ENCODE results near the gene COL25A1. TPM values are rescaled to one million over a fixed set of nuclear protein-coding genes. Genes with fewer than 3 reads are reported as not detected.

The COL25A1 gene
- total RNA-seq, 1 experiment from 2014 or later: not detected

- in situ Hi-C loops (cut with HindIII; ENCODE audit: low pct_unique_long_range_greater_than_20kb, low sequenced_read_pairs): no loop called here
- no peak for DNase-seq (ENCODE audit: low read depth)
These were observed 116.9 kb downstream of the COL25A1 start for GRCh38 chr4:109185548-109185947.

GRCh38 chr4:109184491-109184961 lies 117.9 kb downstream of the COL25A1 start:
- DNase-seq (ENCODE audit: low read depth): no peak
- in situ Hi-C loops (cut with HindIII; ENCODE audit: low pct_unique_long_range_greater_than_20kb, low sequenced_read_pairs): no loop called here

GRCh38 chr4:109183931-109184490 lies 118.4 kb downstream of the COL25A1 start:
- in situ Hi-C loops (cut with HindIII; ENCODE audit: low pct_unique_long_range_greater_than_20kb, low sequenced_read_pairs): no loop called here
- DNase-seq (ENCODE audit: low read depth): no peak

GRCh38 chr4:109182696-109183095 lies 119.8 kb downstream of the COL25A1 start:
- no peak for DNase-seq (ENCODE audit: low read depth)
- in situ Hi-C loops (cut with HindIII; ENCODE audit: low pct_unique_long_range_greater_than_20kb, low sequenced_read_pairs): no loop called here

GRCh38 chr4:109179061-109179460 lies 123.4 kb downstream of the COL25A1 start:
- in situ Hi-C loops (cut with HindIII; ENCODE audit: low pct_unique_long_range_greater_than_20kb, low sequenced_read_pairs): no loop called here
- no peak for DNase-seq (ENCODE audit: low read depth)

- no peak for DNase-seq (ENCODE audit: low read depth)
- in situ Hi-C loops (cut with HindIII; ENCODE audit: low pct_unique_long_range_greater_than_20kb, low sequenced_read_pairs): no loop called here
These were observed 125.2 kb downstream of the COL25A1 start for GRCh38 chr4:109177096-109177810.

- DNase-seq (ENCODE audit: low read depth): no peak
- in situ Hi-C loops (cut with HindIII; ENCODE audit: low pct_unique_long_range_greater_than_20kb, low sequenced_read_pairs): no loop called here
These were observed 128.1 kb downstream of the COL25A1 start for GRCh38 chr4:109174224-109174953.

GRCh38 chr4:109172301-109172700 lies 130.2 kb downstream of the COL25A1 start:
- no peak for DNase-seq (ENCODE audit: low read depth)
- in situ Hi-C loops (cut with HindIII; ENCODE audit: low pct_unique_long_range_greater_than_20kb, low sequenced_read_pairs): no loop called here

GRCh38 chr4:109171070-109171469 lies 131.4 kb downstream of the COL25A1 start:
- no peak for DNase-seq (ENCODE audit: low read depth)
- in situ Hi-C loops (cut with HindIII; ENCODE audit: low pct_unique_long_range_greater_than_20kb, low sequenced_read_pairs): no loop called here

- DNase-seq (ENCODE audit: low read depth): no peak
- in situ Hi-C loops (cut with HindIII; ENCODE audit: low pct_unique_long_range_greater_than_20kb, low sequenced_read_pairs): no loop called here
These were observed 133.3 kb downstream of the COL25A1 start for GRCh38 chr4:109169170-109169569.

GRCh38 chr4:109166586-109166985 lies 135.9 kb downstream of the COL25A1 start:
- DNase-seq (ENCODE audit: low read depth): no peak
- in situ Hi-C loops (cut with HindIII; ENCODE audit: low pct_unique_long_range_greater_than_20kb, low sequenced_read_pairs): no loop called here

- in situ Hi-C loops (cut with HindIII; ENCODE audit: low pct_unique_long_range_greater_than_20kb, low sequenced_read_pairs): no loop called here
These were observed 136.3 kb downstream of the COL25A1 start for GRCh38 chr4:109166126-109166525.

GRCh38 chr4:109164011-109164410 lies 138.4 kb downstream of the COL25A1 start:
- no peak for DNase-seq (ENCODE audit: low read depth)
- in situ Hi-C loops (cut with HindIII; ENCODE audit: low pct_unique_long_range_greater_than_20kb, low sequenced_read_pairs): no loop called here

More at GRCh38 chr4:109166126-109166525, 136.3 kb downstream of the COL25A1 start:
- no peak for DNase-seq (ENCODE audit: low read depth)

- in situ Hi-C loops (cut with HindIII; ENCODE audit: low pct_unique_long_range_greater_than_20kb, low sequenced_read_pairs): no loop called here
- DNase-seq (ENCODE audit: low read depth): no peak
These were observed 139.0 kb downstream of the COL25A1 start for GRCh38 chr4:109163493-109163892.

- DNase-seq (ENCODE audit: low read depth): no peak
- in situ Hi-C loops (cut with HindIII; ENCODE audit: low pct_unique_long_range_greater_than_20kb, low sequenced_read_pairs): no loop called here
These were observed 139.7 kb downstream of the COL25A1 start for GRCh38 chr4:109162759-109163158.

GRCh38 chr4:109160494-109160893 lies 142.0 kb downstream of the COL25A1 start:
- in situ Hi-C loops (cut with HindIII; ENCODE audit: low pct_unique_long_range_greater_than_20kb, low sequenced_read_pairs): no loop called here
- DNase-seq (ENCODE audit: low read depth): no peak

GRCh38 chr4:109157696-109158095 lies 144.8 kb downstream of the COL25A1 start:
- no peak for DNase-seq (ENCODE audit: low read depth)
- in situ Hi-C loops (cut with HindIII; ENCODE audit: low pct_unique_long_range_greater_than_20kb, low sequenced_read_pairs): no loop called here

GRCh38 chr4:109157205-109157604 lies 145.3 kb downstream of the COL25A1 start:
- in situ Hi-C loops (cut with HindIII; ENCODE audit: low pct_unique_long_range_greater_than_20kb, low sequenced_read_pairs): no loop called here
- no peak for DNase-seq (ENCODE audit: low read depth)

GRCh38 chr4:109156356-109156755 lies 146.1 kb downstream of the COL25A1 start:
- in situ Hi-C loops (cut with HindIII; ENCODE audit: low pct_unique_long_range_greater_than_20kb, low sequenced_read_pairs): no loop called here
- no peak for DNase-seq (ENCODE audit: low read depth)

Measured in Caki2 (cell line).